Thyroid gland (tissue), 4 donors: ENCODE measurements around the gene UBE3A. TPM values are rescaled to one million over a fixed set of nuclear protein-coding genes. Genes with fewer than 3 reads are reported as not detected.
A peak's percentile ranks its signal among the peaks of the same experiment; 100 is the strongest.

Experiments used
- DNase-seq, 2 donors: peaks; one replicate each; pipeline ENCODE4 v3.0.0-alpha.2; 2019
- H3K27ac ChIP-seq, 3 donors: fragments of 200-600 bp; sonication (generic); 1 replicate in 2 of 3; 2 replicates in 1 of 3; pipeline ENCODE4 v1.5.1; 2016 to 2019; ENCODE audit warnings: mild to moderate bottlenecking in 1 of 3, moderate library complexity in 1 of 3
- H3K27me3 ChIP-seq: fragments of 200-600 bp; sonication (generic); one replicate; pipeline ENCODE4 v1.5.1; 2019
- H3K36me3 ChIP-seq, 2 donors: fragments of 200-600 bp; sonication (generic); one replicate each; pipeline ENCODE4 v1.5.1; 2016 to 2019
- H3K4me1 ChIP-seq, 2 donors: fragments of 200-600 bp; sonication (generic); one replicate each; pipeline ENCODE4 v1.5.1; 2017 to 2019
- H3K4me3 ChIP-seq, 3 donors: fragments of 200-600 bp; sonication (generic); replicated peaks in 1 of 3; 1 replicate in 2 of 3; 2 replicates in 1 of 3; pipeline ENCODE4 v1.5.1; 2016; ENCODE audit warnings: mild to moderate bottlenecking in 1 of 3
- H3K9me3 ChIP-seq: fragments of 200-600 bp; sonication (generic); one replicate; pipeline ENCODE4 v1.5.1; 2017
- POLR2A ChIP-seq, 2 donors: fragments of 450-650 bp; IDR thresholded peaks; one replicate each; pipeline ENCODE4 v1.6.1; 2017; ENCODE audit warnings: antibody characterized with exemption in 2 of 2, mild to moderate bottlenecking in 2 of 2, moderate library complexity in 1 of 2
- WGBS, 2 donors: methylation state at CpG; one replicate each; pipeline ENCODE4 v1.1.5; 2017; 5-methylcytosine and 5-hydroxymethylcytosine counted together
- intact Hi-C: fragments of 100-400 bp; cut with DNase I; formaldehyde crosslinking; loops from one replicate; pipeline ENCODE4 v1.15.1; 2023
- total RNA-seq, 4 donors: library from RNA; depleted of rRNA; stranded (reverse); fragments of >200 nt; gene quantifications; one replicate each; pipeline ENCODE4 v1.2.3, GENCODE V29; 2016
- TF ChIP-seq, protein P1 (sequence below), 6 experiments: fragments of 200-600 bp in 3 of 6; fragments of 450-650 bp in 3 of 6; sonication (generic) in 3 of 6; IDR thresholded peaks; one replicate each; pipeline ENCODE4 v1.5.1; 2016 to 2019; ENCODE audit warnings: antibody characterized with exemption in 6 of 6, mild to moderate bottlenecking in 2 of 6, inconsistent platforms in 1 of 6, moderate library complexity in 1 of 6

Gene UBE3A
- 100 to 1,000 TPM in 3 of 4 donors, 10 to 100 TPM in 1; 88.6 to 140 (median 106) TPM for total RNA-seq

DNA sequence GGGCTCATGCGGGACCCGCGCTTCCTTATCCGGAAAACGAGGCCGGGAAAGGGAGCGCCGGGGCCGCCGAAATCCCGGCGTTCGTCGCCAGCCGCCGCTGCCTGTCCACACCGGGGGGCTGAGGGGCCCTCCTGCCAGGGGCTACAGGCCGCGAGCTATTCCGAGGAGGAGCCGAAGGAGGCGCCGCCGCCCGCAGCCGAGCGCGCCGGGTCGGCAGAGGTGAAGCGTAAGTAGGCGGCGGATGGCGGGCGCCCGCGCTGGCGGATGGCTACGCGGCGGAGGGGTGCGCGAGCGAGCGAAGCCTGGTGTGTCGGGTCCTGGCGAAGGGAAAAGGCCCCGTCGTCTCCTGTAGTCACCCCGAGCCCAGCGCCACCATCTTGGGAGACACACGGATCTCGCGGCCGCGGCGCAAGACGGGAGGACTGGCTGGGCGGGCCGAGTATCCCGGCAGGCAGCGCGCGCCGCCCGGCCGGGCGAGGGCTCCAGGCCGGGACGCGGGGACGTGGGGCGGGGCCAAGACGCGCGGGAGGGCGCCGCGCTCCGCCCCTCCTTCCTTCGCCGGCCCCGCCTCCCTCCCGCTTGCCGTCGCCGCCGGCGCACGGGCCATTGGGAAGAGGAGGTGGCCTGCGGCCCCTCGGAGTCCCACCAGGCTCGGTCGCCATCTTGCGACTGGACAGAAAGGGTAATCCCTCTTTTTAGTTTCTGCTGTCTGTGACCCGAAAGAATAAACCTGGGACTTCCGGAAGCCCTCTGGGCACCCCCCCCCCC lies at the start of gene UBE3A:
UBE3A (minus strand) TSS at position 424 of the 768 bp plus-strand sequence. CDS start 29,917 bp downstream, outside the sequence.
- Histone ChIP-seq H3K4me1 (peaks cover 34 to 38% of the 10 kb centered on the region in 2 donors), H3K27ac (peak within 1 kb of the TSS; percentile 95 to 99 (median 97)), H3K4me3 (peak within 1 kb of the TSS; percentile 86 to 98 (median 95)), H3K36me3 (peaks cover 0 to 5% of the 10 kb centered on the region in 2 donors), H3K27me3 (no peaks in the 10 kb centered on the region), H3K9me3 (no peaks in the 10 kb centered on the region)
- intact Hi-C loops: no loop called here
- WGBS, 2 donors: 0% methylated on average over 1 to 19 of the region's 97 CpGs
- peak; percentile 91 to 92 for DNase-seq
- TF ChIP-seq, protein P1, sequence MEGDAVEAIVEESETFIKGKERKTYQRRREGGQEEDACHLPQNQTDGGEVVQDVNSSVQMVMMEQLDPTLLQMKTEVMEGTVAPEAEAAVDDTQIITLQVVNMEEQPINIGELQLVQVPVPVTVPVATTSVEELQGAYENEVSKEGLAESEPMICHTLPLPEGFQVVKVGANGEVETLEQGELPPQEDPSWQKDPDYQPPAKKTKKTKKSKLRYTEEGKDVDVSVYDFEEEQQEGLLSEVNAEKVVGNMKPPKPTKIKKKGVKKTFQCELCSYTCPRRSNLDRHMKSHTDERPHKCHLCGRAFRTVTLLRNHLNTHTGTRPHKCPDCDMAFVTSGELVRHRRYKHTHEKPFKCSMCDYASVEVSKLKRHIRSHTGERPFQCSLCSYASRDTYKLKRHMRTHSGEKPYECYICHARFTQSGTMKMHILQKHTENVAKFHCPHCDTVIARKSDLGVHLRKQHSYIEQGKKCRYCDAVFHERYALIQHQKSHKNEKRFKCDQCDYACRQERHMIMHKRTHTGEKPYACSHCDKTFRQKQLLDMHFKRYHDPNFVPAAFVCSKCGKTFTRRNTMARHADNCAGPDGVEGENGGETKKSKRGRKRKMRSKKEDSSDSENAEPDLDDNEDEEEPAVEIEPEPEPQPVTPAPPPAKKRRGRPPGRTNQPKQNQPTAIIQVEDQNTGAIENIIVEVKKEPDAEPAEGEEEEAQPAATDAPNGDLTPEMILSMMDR (IDR thresholded peaks at IDR 0.05): peak in 1 of 6 experiments; percentile 32
- TF ChIP-seq POLR2A (IDR thresholded peaks at IDR 0.05): peak in 1 of 2 donors; percentile 88

DNA sequence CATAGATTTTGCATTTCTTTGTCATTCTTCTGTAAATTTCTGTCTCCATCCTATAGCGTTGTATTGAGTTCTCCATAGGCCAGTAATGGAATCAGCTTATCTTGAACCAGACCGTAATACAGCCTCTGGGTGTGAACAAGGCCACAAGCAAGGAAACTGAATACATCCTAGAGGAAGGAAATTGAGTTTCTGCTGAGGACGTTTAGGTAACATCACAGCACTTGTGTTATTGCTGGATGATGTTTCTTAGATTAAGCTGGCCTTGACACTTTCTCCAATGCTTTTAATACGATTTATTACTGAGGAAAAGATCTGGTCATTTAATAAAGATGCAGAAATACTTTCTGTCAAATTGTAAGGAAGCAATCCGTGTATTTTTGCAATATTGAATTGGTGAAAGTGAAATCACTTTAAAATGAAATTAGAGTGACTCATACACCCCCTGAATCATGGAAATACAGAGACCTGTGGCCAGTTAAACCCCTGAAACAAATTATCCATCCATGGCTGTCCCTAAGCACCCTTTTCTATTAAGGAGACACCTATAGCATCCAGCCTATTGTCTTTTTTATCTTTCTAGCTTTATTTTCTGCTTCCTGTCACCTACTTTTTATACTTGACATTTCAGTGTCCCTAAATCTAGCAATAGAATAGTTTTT lies 48.5 kb upstream of the UBE3A start:
- 76 to 85% methylated on average over 5 of the region's 5 CpGs for WGBS, 2 donors

DNA sequence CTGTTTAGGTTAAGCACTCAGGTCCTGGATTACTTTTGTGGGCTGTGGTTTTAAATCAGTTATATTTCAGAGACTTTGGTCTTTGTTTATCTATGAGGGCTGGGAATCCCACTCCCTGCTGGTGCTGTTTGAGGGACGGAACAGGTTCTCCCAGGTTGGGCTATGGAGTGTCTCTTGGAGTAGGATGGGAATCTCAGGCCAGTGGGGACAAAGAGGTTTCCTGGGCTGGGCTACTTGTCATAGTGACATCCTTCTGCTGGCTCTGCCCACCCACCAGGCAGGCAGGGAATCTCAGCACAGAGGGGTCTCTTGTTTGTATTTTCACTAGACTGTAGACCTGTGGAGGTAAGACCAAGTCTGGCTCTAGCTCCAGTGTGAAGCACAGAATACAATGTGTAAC lies 47.2 kb upstream of the UBE3A start:
- Histone ChIP-seq H3K27me3 (no peaks in the 10 kb centered on the region), H3K9me3 (no peaks in the 10 kb centered on the region), H3K27ac (no peak overlapping the region), H3K36me3 (no peaks in the 10 kb centered on the region), H3K4me3 (no peak overlapping the region), H3K4me1 (peaks cover 9% of the 10 kb centered on the region in 2 donors)
- 79 to 92% methylated on average over 1 of the region's 1 CpG for WGBS, 2 donors
- DNase-seq: no peak
- intact Hi-C loops: no loop called here
- TF ChIP-seq, protein P1 (IDR thresholded peaks at IDR 0.05): no peak
- no peak for TF ChIP-seq POLR2A (IDR thresholded peaks at IDR 0.05)

More for the DNA sequence above, 48.5 kb upstream of the UBE3A start:
- H3K4me3 ChIP-seq: no peak overlapping the region
- intact Hi-C loops: no loop called here
- TF ChIP-seq, protein P1 (IDR thresholded peaks at IDR 0.05): no peak
- no peak for TF ChIP-seq POLR2A (IDR thresholded peaks at IDR 0.05)
- no peaks in the 10 kb centered on the region for H3K27me3 ChIP-seq
- H3K36me3 ChIP-seq: no peaks in the 10 kb centered on the region
- no peak for DNase-seq
- H3K9me3 ChIP-seq: no peaks in the 10 kb centered on the region
- H3K4me1 ChIP-seq: no peaks in the 10 kb centered on the region
- no peak overlapping the region for H3K27ac ChIP-seq

DNA sequence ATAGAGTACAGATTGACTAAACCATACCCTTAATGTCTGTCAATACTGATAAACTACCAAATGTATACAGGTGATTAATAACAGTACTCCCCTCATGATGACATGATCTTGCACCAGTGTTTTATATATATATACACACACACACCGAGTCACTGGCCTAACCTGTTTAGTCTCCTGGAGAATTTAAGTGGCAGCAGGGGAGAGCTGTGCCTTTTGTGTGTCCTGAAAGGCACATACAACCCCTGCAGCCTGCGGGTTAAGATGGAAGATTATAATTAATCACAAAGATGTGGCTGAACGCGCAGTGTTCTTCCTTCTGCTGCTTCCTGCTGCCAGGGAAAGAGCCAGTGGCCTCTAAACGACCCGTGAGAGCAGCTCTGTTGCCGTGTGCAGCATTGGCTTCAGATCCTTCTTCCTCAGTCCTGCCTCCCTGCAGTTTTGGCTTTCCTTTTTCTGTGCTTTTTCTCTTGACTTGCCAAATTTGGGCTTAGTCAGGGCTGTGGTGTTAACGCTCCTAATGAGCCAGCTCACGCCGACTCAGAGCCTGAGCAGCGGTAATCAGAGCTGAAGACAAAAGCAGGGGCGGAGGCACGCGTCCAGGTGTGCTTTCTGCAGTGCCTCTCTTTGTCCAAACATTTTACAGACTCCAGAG lies 42.5 kb upstream of the UBE3A start:
- H3K4me3 ChIP-seq: no peak overlapping the region
- peak overlapping the region in 2 of 3 donors; percentile 18 to 20 for H3K27ac ChIP-seq
- H3K9me3 ChIP-seq: no peaks in the 10 kb centered on the region
- WGBS, 2 donors: 10 to 12% methylated on average over 14 of the region's 14 CpGs
- TF ChIP-seq, protein P1 (IDR thresholded peaks at IDR 0.05): no peak
- no peak for TF ChIP-seq POLR2A (IDR thresholded peaks at IDR 0.05)
- peak; percentile 49 to 51 for DNase-seq
- intact Hi-C loops: no loop called here
- peaks cover 35 to 51% of the 10 kb centered on the region in 2 donors for H3K4me1 ChIP-seq
- no peaks in the 10 kb centered on the region for H3K27me3 ChIP-seq
- no peaks in the 10 kb centered on the region for H3K36me3 ChIP-seq
